ENCODE results near the gene SMKR1. TPM values are rescaled to one million over a fixed set of nuclear protein-coding genes. Genes with fewer than 3 reads are reported as not detected.
A peak's percentile ranks its signal among the peaks of the same experiment; 100 is the strongest.

The SMKR1 gene
- total RNA-seq, 2 donors from 2014 or later: 0.55 to 0.97 TPM

GRCh38 chr7:129496653-129497052 is 5.7 kb upstream of the SMKR1 start:
- Histone ChIP-seq H3K9ac (ENCODE audit: extremely low read depth, low read length, poor library complexity, severe bottlenecking) (no peak overlapping the region), H3K27me3 (ENCODE audit: control insufficient read depth, insufficient read depth, low read length, poor library complexity, severe bottlenecking) (peaks cover 10% of the 10 kb centered on the region), H3K9me3 (ENCODE audit: control insufficient read depth, low read length) (no peaks in the 10 kb centered on the region), H3K4me1 (ENCODE audit: control insufficient read depth, insufficient read depth, low read length) (no peaks in the 10 kb centered on the region), H3K36me3 (ENCODE audit: control insufficient read depth, insufficient read depth, low read length) (no peaks in the 10 kb centered on the region), H3K4me3 (ENCODE audit: low read length) (no peak overlapping the region), H3K27ac (ENCODE audit: low read depth, low read length) (no peak overlapping the region)
- 72 to 77% methylated on average over 7 of the region's 7 CpGs for WGBS, 2 experiments (ENCODE audit: insufficient coverage in 1 of 2, insufficient read length in 1 of 2)
- Mint-ChIP-seq H3K27me3 (ENCODE audit: insufficient read depth) (peaks cover 15% of the 10 kb centered on the region), H3K36me3 (ENCODE audit: low read depth) (no peaks in the 10 kb centered on the region), H3K4me1 (peaks cover 4% of the 10 kb centered on the region), H3K4me3 (no peak overlapping the region), H3K27ac (no peak overlapping the region), H3K9me3 (no peaks in the 10 kb centered on the region)
- TF ChIP-seq, protein P1, sequence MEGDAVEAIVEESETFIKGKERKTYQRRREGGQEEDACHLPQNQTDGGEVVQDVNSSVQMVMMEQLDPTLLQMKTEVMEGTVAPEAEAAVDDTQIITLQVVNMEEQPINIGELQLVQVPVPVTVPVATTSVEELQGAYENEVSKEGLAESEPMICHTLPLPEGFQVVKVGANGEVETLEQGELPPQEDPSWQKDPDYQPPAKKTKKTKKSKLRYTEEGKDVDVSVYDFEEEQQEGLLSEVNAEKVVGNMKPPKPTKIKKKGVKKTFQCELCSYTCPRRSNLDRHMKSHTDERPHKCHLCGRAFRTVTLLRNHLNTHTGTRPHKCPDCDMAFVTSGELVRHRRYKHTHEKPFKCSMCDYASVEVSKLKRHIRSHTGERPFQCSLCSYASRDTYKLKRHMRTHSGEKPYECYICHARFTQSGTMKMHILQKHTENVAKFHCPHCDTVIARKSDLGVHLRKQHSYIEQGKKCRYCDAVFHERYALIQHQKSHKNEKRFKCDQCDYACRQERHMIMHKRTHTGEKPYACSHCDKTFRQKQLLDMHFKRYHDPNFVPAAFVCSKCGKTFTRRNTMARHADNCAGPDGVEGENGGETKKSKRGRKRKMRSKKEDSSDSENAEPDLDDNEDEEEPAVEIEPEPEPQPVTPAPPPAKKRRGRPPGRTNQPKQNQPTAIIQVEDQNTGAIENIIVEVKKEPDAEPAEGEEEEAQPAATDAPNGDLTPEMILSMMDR (conservative IDR thresholded peaks at IDR 0.05): no peak
- DNase-seq: no peak

DNA sequence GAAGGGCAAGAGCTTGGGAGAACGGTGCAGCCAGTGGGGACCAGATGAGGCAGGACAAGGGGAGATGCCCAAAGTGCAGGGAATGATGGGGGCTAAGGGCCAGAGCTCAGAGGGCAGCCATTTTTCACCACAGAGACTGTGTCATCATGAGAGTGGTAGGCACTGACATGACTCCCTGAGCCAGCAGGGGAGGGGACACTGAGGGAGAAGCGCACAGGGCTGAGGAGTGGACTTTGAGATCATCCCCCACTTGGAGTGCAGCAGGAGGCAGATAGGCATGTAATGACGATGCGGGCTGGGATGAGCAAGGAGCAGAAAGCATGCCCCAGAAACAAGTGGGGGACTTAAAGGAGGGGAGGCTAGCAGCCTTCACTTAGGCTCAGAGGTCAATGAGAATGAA is 5.2 kb upstream of the SMKR1 start:
- H3K36me3 Mint-ChIP-seq (ENCODE audit: low read depth): no peaks in the 10 kb centered on the region
- no peak overlapping the region for H3K27ac ChIP-seq (ENCODE audit: low read depth, low read length)
- H3K9me3 ChIP-seq (ENCODE audit: control insufficient read depth, low read length): no peaks in the 10 kb centered on the region
- H3K9ac ChIP-seq (ENCODE audit: extremely low read depth, low read length, poor library complexity, severe bottlenecking): no peak overlapping the region
- no peak overlapping the region for H3K4me3 Mint-ChIP-seq
- no peak overlapping the region for H3K27ac Mint-ChIP-seq
- peaks cover 18% of the 10 kb centered on the region for H3K27me3 Mint-ChIP-seq (ENCODE audit: insufficient read depth)
- WGBS, 2 experiments (ENCODE audit: insufficient coverage in 1 of 2, insufficient read length in 1 of 2): 92 to 96% methylated on average over 4 of the region's 4 CpGs
- no peaks in the 10 kb centered on the region for H3K4me1 ChIP-seq (ENCODE audit: control insufficient read depth, insufficient read depth, low read length)
- peaks cover 13% of the 10 kb centered on the region for H3K27me3 ChIP-seq (ENCODE audit: control insufficient read depth, insufficient read depth, low read length, poor library complexity, severe bottlenecking)
- H3K9me3 Mint-ChIP-seq: no peaks in the 10 kb centered on the region
- TF ChIP-seq, protein P1 (conservative IDR thresholded peaks at IDR 0.05): no peak
- no peak for DNase-seq
- no peaks in the 10 kb centered on the region for H3K36me3 ChIP-seq (ENCODE audit: control insufficient read depth, insufficient read depth, low read length)
- H3K4me1 Mint-ChIP-seq: peaks cover 6% of the 10 kb centered on the region
- H3K4me3 ChIP-seq (ENCODE audit: low read length): no peak overlapping the region

- H3K36me3 Mint-ChIP-seq (ENCODE audit: low read depth): no peaks in the 10 kb centered on the region
- no peak overlapping the region for H3K9ac ChIP-seq (ENCODE audit: extremely low read depth, low read length, poor library complexity, severe bottlenecking)
- H3K27me3 ChIP-seq (ENCODE audit: control insufficient read depth, insufficient read depth, low read length, poor library complexity, severe bottlenecking): peaks cover 15% of the 10 kb centered on the region
- no peak overlapping the region for H3K27ac ChIP-seq (ENCODE audit: low read depth, low read length)
- H3K4me1 Mint-ChIP-seq: peaks cover 6% of the 10 kb centered on the region
- no peak overlapping the region for H3K4me3 ChIP-seq (ENCODE audit: low read length)
- no peak overlapping the region for H3K4me3 Mint-ChIP-seq
- H3K27me3 Mint-ChIP-seq (ENCODE audit: insufficient read depth): peaks cover 20% of the 10 kb centered on the region
- peak; percentile 36 for DNase-seq
- no peaks in the 10 kb centered on the region for H3K9me3 ChIP-seq (ENCODE audit: control insufficient read depth, low read length)
- WGBS, 2 experiments (ENCODE audit: insufficient coverage in 1 of 2, insufficient read length in 1 of 2): 95 to 100% methylated on average over 1 of the region's 1 CpG
- no peaks in the 10 kb centered on the region for H3K36me3 ChIP-seq (ENCODE audit: control insufficient read depth, insufficient read depth, low read length)
- no peaks in the 10 kb centered on the region for H3K4me1 ChIP-seq (ENCODE audit: control insufficient read depth, insufficient read depth, low read length)
- TF ChIP-seq, protein P1 (conservative IDR thresholded peaks at IDR 0.05): no peak
- no peak overlapping the region for H3K27ac Mint-ChIP-seq
- no peaks in the 10 kb centered on the region for H3K9me3 Mint-ChIP-seq
These were observed 4.3 kb upstream of the SMKR1 start for GRCh38 chr7:129498021-129498420.

All from endodermal cell (in vitro differentiated cells).